ENCODE measurements around the gene TRPC4.
"Not testable (repeated sequence)": the region's sequence is repeated elsewhere in the genome, so short reads cannot be mapped to it uniquely, and the experiment has no call there.

TRPC4 gene

DNA sequence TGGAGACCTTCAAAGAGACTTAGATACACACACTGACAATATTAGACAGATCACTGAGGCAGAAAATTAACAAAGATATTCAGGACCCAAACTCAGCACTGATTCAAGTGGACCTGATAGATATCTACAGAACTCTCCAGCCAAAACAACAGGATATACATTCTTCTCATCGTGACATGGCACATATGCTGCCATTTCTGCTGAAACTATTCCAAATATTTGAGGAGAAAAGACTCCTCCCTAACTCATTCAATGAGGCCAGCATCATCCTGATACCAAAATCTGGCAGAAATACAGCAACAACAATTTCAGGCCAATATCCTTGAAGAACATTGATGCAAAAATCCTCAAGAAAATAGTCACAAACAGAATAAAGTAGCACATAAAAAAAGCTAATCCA lies 53.3 kb downstream of the TRPC4 start:
- H3K27ac Mint-ChIP-seq: no peak overlapping the region
- peaks cover 4% of the 10 kb centered on the region for H3K27me3 Mint-ChIP-seq (ENCODE audit: low read depth, poor library complexity)
- no peaks in the 10 kb centered on the region for H3K4me1 Mint-ChIP-seq
- no peak for DNase-seq
- H3K9me3 Mint-ChIP-seq: peaks cover 75% of the 10 kb centered on the region
- no peaks in the 10 kb centered on the region for H3K36me3 Mint-ChIP-seq (ENCODE audit: low read depth)
- H3K4me3 Mint-ChIP-seq: no peak overlapping the region
- TF ChIP-seq, protein P1, sequence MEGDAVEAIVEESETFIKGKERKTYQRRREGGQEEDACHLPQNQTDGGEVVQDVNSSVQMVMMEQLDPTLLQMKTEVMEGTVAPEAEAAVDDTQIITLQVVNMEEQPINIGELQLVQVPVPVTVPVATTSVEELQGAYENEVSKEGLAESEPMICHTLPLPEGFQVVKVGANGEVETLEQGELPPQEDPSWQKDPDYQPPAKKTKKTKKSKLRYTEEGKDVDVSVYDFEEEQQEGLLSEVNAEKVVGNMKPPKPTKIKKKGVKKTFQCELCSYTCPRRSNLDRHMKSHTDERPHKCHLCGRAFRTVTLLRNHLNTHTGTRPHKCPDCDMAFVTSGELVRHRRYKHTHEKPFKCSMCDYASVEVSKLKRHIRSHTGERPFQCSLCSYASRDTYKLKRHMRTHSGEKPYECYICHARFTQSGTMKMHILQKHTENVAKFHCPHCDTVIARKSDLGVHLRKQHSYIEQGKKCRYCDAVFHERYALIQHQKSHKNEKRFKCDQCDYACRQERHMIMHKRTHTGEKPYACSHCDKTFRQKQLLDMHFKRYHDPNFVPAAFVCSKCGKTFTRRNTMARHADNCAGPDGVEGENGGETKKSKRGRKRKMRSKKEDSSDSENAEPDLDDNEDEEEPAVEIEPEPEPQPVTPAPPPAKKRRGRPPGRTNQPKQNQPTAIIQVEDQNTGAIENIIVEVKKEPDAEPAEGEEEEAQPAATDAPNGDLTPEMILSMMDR (IDR thresholded peaks at IDR 0.05): no peak

DNA sequence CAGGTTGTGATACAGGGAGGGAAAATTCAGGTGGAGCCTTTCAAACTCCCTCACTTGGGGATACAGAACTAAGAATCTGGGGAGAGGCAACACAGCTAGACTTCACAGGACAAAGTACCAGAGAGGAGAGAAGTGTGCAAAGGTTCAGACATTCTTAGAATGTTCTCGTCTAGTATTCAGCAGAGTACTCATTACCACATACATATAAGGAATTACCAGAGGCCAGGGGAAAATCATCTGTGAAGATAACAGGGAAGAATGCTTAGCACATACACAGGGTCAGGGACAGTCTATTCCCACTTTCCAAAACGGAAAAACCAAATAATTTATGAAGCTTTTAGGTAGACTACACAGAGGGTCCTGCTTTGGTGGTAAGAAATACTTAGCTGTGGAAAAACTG lies 58.1 kb downstream of the TRPC4 start:
- Mint-ChIP-seq H3K27ac (no peak overlapping the region), H3K36me3 (ENCODE audit: low read depth) (no peaks in the 10 kb centered on the region), H3K4me1 (no peaks in the 10 kb centered on the region), H3K27me3 (ENCODE audit: low read depth, poor library complexity) (no peaks in the 10 kb centered on the region), H3K4me3 (no peak overlapping the region), H3K9me3 (peaks cover 39% of the 10 kb centered on the region)
- TF ChIP-seq, protein P1 (IDR thresholded peaks at IDR 0.05): no peak
- no peak for DNase-seq

GRCh38 chr13:37806666-37807065 lies 62.9 kb downstream of the TRPC4 start:
- H3K9me3 Mint-ChIP-seq: peaks cover 5% of the 10 kb centered on the region

GRCh38 chr13:37797631-37798030 lies 71.9 kb downstream of the TRPC4 start:
- H3K36me3 Mint-ChIP-seq (ENCODE audit: low read depth): no peaks in the 10 kb centered on the region
- H3K4me1 Mint-ChIP-seq: no peaks in the 10 kb centered on the region
- no peaks in the 10 kb centered on the region for H3K9me3 Mint-ChIP-seq
- H3K27ac Mint-ChIP-seq: no peak overlapping the region
- TF ChIP-seq, protein P1 (IDR thresholded peaks at IDR 0.05): no peak
- H3K4me3 Mint-ChIP-seq: no peak overlapping the region
- H3K27me3 Mint-ChIP-seq (ENCODE audit: low read depth, poor library complexity): no peaks in the 10 kb centered on the region
- no peak for DNase-seq

More at GRCh38 chr13:37806666-37807065, 62.9 kb downstream of the TRPC4 start:
- DNase-seq: peak; percentile 1
- Mint-ChIP-seq H3K4me1 (no peaks in the 10 kb centered on the region), H3K4me3 (no peak overlapping the region), H3K27me3 (ENCODE audit: low read depth, poor library complexity) (no peaks in the 10 kb centered on the region), H3K36me3 (ENCODE audit: low read depth) (no peaks in the 10 kb centered on the region), H3K27ac (no peak overlapping the region)
- TF ChIP-seq, protein P1 (IDR thresholded peaks at IDR 0.05): no peak

DNA sequence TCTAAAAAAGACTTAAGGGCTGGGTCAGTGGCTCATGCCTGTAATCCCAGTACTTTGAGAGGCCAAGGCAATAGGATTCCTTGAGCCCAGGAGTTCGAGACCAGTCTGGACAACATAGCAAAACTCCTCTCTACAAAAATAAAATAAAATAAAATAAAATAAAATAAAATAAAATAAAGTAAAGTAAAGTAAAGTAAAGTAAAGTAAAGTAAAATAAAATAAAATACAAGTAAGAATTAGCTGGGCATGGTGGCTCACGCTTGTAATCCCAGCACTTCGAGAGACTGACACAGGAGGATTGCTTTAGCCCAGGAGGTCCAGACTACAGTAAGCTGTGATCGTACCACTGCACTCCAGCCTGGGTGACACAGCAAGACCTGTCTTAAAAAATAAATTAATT lies 72.8 kb downstream of the TRPC4 start:
- H3K36me3 Mint-ChIP-seq (ENCODE audit: low read depth); H3K9me3 Mint-ChIP-seq; H3K4me3 Mint-ChIP-seq; DNase-seq; H3K4me1 Mint-ChIP-seq; H3K27me3 Mint-ChIP-seq (ENCODE audit: low read depth, poor library complexity); H3K27ac Mint-ChIP-seq: not testable (repeated sequence)

- no peaks in the 10 kb centered on the region for H3K9me3 Mint-ChIP-seq
- TF ChIP-seq, protein P1 (IDR thresholded peaks at IDR 0.05): no peak
- H3K4me1 Mint-ChIP-seq: no peaks in the 10 kb centered on the region
- DNase-seq: no peak
- H3K4me3 Mint-ChIP-seq: no peak overlapping the region
- H3K36me3 Mint-ChIP-seq (ENCODE audit: low read depth): no peaks in the 10 kb centered on the region
- H3K27ac Mint-ChIP-seq: no peak overlapping the region
- H3K27me3 Mint-ChIP-seq (ENCODE audit: low read depth, poor library complexity): no peaks in the 10 kb centered on the region
Measured at GRCh38 chr13:37795326-37795725, 74.2 kb downstream of the TRPC4 start.
